ENCODE measurements around the gene NR2F1-AS1.
"Not testable (repeated sequence)": the region's sequence is repeated elsewhere in the genome, so short reads cannot be mapped to it uniquely, and the experiment has no call there.

Gene NR2F1-AS1

DNA sequence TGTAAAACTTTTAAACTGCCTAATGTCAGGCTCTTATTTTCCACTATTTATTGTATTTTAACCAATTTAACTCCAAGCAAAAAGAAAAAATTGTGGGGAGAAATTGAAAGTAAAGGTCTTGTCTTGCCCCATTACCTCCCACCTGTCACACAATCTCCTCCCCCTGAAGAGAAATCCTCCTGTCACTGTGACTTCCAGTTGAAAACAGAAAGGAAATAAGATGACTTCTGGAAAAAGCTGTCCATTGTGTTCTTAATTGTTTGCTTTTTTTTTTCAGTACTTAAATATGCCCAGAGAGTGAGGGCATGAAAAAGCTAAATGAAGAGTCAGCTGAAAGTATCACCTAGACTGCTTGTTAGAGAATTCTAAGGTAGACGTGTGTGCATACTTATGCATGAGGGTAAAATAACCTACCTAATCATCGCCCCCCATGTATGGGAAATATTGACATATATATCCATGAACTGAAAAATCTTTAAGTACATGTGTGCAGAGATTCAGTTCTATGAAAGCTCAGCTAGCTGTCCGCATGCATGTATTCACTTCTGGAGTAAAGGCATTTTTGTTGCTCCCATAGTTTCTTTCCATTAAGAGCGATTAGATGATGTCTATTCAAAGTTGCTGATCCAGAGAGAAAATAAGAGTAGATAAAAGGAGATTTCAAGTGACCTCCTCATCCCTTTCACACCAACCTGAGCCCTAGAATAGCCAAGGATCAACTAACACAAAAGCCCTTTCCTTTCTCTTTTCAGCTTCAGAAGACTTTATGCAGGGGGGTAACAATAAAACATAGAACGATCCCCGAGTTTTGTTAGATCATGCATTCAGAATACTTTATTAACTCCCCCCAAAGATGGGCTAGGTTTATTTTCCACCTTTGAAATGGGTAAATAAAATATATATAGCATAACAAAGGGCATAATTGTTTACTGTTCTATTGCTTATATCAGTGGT is 5.3 kb downstream of the NR2F1-AS1 start:
- DNase-seq, result no peak

GRCh38 chr5:93574491-93575305 is 6.3 kb downstream of the NR2F1-AS1 start:
- no peak for DNase-seq

GRCh38 chr5:93573354-93574351 is 7.4 kb downstream of the NR2F1-AS1 start:
- DNase-seq, result no peak

GRCh38 chr5:93572608-93573353 is 8.2 kb downstream of the NR2F1-AS1 start:
- DNase-seq, result no peak

GRCh38 chr5:93572101-93572607 is 8.9 kb downstream of the NR2F1-AS1 start:
- no peak for DNase-seq

GRCh38 chr5:93571114-93571949 is 9.7 kb downstream of the NR2F1-AS1 start:
- DNase-seq, result no peak

- no peak for DNase-seq
Observed at GRCh38 chr5:93570294-93571113, 10.5 kb downstream of the NR2F1-AS1 start.

DNA sequence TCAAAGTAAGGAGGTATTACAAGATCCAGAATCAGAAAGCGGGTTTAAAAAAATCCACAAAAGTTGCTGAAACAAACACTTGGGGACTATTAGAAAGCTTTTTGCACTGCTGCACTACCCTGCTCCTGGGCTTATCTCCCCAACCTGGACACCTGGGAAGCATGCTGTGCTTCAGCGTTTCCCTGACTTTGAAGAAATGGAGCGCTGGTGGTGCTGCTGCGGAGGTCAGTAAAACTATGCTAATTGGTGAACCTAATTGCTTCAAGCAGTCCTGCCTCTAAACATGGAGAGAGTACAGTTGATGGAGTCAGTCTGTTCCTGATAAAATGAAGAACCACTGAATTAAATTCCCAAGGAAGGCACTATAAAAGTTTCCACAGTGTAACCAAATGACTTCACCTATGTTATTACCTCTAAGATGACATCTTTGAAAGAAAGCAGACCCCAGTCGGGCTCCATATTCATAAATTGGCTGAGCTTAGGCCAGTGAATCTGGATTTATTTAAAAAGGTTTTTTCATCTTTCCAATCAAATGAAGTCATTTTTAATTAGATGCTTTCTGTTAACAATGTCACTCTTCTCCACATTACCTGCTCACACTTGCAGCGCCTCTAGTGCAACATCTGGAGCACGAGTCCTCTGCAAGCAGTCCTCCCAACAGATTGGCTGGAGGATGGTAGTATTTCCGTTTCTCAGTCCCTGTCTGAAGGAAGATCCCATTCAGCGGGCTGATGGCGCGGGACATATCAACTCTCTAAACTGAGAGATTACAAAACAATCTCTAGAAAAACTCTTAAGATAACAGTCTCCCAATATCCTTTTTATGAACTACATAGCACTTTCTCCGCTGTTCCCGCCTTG is 11.5 kb downstream of the NR2F1-AS1 start:
- no peak for DNase-seq

GRCh38 chr5:93567424-93567823 is 13.6 kb downstream of the NR2F1-AS1 start:
- no peak for DNase-seq

GRCh38 chr5:93566091-93566490 is 14.9 kb downstream of the NR2F1-AS1 start:
- no peak for DNase-seq

GRCh38 chr5:93557021-93557604 is 23.9 kb downstream of the NR2F1-AS1 start:
- no peak for DNase-seq

DNA sequence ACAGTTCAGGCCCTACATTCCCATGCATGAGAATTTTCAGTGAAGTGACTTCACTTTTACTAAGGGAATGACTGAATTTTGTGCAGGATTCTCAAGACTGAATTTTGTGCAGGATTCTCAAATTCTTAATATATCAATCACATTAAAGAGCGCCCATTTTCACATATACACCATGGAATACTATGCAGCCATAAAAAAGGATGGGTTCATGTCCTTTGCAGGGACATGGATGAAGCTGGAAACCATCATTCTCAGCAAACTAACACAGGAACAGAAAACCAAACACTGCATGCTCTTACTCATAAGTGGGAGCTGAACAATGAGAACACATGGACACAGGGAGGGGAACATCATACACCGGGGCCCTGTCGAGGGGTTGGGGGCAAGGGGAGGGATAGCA is 31.4 kb downstream of the NR2F1-AS1 start:
- DNase-seq, result not testable (repeated sequence)

DNA sequence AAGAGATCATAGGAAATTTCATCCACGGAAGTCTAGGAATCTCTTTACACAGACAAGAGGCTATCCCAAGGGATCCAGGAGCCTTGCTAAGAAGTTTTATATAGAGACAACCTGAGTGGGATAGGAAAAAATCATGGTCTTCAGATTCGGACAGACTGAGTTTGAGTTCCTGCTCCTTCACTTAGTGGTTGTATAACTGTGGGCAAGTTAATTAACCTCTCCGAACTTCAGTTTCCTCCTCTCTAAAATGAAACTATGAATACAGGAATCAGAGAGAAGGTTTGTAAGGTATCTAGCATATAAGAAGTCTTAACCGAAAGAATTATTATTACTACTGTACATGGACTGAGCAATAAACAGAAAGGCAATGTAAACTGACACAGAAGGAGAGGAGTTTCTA is 35.1 kb downstream of the NR2F1-AS1 start:
- DNase-seq, result no peak

DNA sequence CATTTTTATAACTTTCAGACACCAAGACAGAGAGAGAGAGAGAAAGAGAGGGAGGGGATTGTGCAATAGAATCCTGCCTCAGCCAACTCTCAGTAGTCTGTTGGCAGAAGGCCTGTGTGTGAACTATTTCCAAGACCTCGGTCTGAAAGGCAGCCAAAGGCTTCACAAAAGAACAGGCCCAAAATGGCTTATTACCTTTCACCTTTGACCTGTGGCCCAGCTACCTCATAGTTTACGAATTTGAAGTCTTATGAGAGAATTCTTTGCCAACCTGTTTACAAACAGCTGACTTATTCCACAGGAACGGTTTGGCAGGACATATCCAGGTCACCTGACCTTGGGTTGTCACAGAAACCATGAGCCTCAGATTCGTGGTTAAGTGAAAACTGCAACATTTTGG is 48.6 kb downstream of the NR2F1-AS1 start:
- DNase-seq, result no peak

DNA sequence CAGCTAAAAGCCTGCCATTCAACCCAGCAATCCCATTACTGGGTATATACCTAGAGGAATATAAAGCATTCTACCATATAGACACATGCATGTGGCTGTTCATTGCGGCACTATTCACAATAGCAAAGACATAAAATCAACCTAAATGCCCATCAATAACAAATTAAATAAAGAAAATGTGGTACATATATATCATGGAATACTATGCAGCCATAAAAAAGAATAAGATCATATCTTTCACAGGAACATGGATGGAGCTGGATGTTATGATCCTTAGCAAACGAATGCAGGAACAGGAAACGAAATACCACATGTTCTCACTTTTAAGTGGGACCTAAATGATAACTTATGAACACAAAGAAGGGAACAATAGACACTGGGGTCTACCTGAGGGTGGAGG is 59.2 kb downstream of the NR2F1-AS1 start:
- DNase-seq, result not testable (repeated sequence)

DNA sequence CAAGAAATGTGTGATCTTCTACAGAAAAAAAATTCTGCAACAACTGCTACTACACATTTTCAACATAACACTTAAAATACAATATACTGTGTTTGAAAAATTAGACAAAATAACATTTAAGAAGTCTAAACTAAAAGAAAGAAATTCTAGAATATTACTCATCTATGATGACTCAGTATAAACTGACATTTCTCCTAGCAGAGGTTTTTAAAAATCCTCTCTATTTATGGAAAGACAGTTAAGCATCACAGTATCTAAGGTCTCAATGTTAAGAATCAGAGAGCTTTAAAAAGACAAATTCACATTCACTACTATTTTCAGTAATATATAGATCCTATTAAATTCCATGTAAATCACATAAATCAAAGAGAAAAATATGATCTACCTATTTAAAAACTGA is 61.3 kb downstream of the NR2F1-AS1 start:
- DNase-seq, result no peak

DNA sequence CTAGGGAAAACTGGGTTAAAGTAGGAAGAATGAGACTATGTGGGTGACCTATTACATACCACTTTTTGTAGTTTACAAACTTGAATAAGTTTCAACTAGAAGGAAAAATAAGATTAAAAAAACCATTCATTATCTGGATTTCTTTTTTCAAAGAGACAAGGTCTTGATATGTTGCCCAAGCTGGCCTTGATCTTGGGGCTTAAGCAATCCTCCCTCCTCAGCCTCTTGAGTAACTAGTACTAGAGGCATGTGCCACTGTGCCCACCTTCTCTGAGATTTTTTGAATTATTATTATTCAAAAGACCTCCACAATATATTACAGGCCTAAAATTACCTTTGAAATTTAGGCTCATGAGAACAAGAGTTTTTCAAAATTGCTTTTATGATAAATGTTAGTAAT is 63.2 kb downstream of the NR2F1-AS1 start:
- DNase-seq, result no peak

DNA sequence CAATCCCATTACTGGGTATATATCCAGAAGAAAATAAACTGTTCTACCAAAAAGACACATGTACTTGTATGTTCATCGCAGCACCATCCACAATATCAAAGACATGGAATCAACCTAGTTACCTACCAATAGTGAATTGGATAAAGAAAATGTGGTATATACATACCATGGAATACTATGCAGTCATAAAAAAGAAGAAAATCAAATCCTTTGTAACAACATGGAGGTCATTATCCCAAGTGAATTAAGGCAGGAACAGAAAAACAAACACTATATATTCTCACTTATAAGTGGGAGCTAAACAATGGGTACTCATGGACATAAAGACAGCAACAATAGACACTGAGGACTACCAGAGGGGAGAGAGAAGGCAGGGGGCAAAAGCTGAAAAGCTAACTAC is 67.7 kb downstream of the NR2F1-AS1 start:
- DNase-seq, result no peak
